H9 (cell line): ENCODE measurements around the gene ZNF175. TPM values are rescaled to one million over a fixed set of nuclear protein-coding genes. Genes with fewer than 3 reads are reported as not detected.

Experiments used
- DNase-seq: peaks from one replicate; pipeline ENCODE4 v3.0.0-alpha.2; 2017
- H2AFZ ChIP-seq: one replicate; pipeline ENCODE4 v1.6.1; 2013; ENCODE audit warnings: mild to moderate bottlenecking, low read length, control low read depth, moderate library complexity
- H2AK5ac ChIP-seq: 2 replicates; pipeline ENCODE4 v1.6.1; 2013; ENCODE audit warnings: low read length, control low read depth, mixed read lengths; ENCODE audit not compliant: insufficient read length
- H2BK120ac ChIP-seq: one replicate; pipeline ENCODE4 v1.6.1; 2013; ENCODE audit warnings: low read depth, mild to moderate bottlenecking, low read length, control low read depth, inconsistent platforms; ENCODE audit not compliant: poor library complexity, severe bottlenecking
- H2BK12ac ChIP-seq: 2 replicates; pipeline ENCODE4 v1.6.1; 2013; ENCODE audit warnings: low read length, control low read depth, mixed read lengths, low read depth; ENCODE audit not compliant: insufficient read length
- H2BK15ac ChIP-seq: 2 replicates; pipeline ENCODE4 v1.6.1; 2013; ENCODE audit warnings: low read depth, low read length, control low read depth
- H2BK20ac ChIP-seq: one replicate; pipeline ENCODE4 v1.6.1; 2013; ENCODE audit warnings: low read depth, mild to moderate bottlenecking, low read length, control low read depth, inconsistent platforms; ENCODE audit not compliant: poor library complexity, severe bottlenecking
- H2BK5ac ChIP-seq: 2 replicates; pipeline ENCODE4 v1.6.1; 2013; ENCODE audit warnings: low read length, control low read depth, mixed read lengths; ENCODE audit not compliant: insufficient read length
- H3K14ac ChIP-seq: 2 replicates; pipeline ENCODE4 v1.6.1; 2013; ENCODE audit warnings: low read length, control low read depth; ENCODE audit not compliant: insufficient read depth
- H3K18ac ChIP-seq: 2 replicates; pipeline ENCODE4 v1.6.1; 2013; ENCODE audit warnings: low read depth, mild to moderate bottlenecking, mixed read lengths, low read length, control low read depth; ENCODE audit not compliant: insufficient read length
- H3K23ac ChIP-seq: 2 replicates; pipeline ENCODE4 v1.6.1; 2013; ENCODE audit warnings: low read length, control low read depth, mixed read lengths, low read depth; ENCODE audit not compliant: insufficient read length
- H3K23me2 ChIP-seq: 2 replicates; pipeline ENCODE4 v1.6.1; 2013; ENCODE audit warnings: low read depth, mild to moderate bottlenecking, mixed read lengths, low read length, control low read depth; ENCODE audit not compliant: insufficient read length, poor library complexity, severe bottlenecking
- H3K27ac ChIP-seq: 2 replicates; pipeline ENCODE4 v1.5.1; 2013; ENCODE audit warnings: low read length, control low read depth, mixed read lengths, low read depth; ENCODE audit not compliant: insufficient read length
- H3K27me3 ChIP-seq: 2 replicates; pipeline ENCODE4 v1.6.1; 2013; ENCODE audit warnings: low read length, control low read depth, inconsistent platforms; ENCODE audit not compliant: insufficient read depth
- H3K4ac ChIP-seq: 2 replicates; pipeline ENCODE4 v1.6.1; 2013; ENCODE audit warnings: low read depth, mild to moderate bottlenecking, control low read depth, inconsistent platforms, low read length, moderate library complexity
- H3K4me1 ChIP-seq: 2 replicates; pipeline ENCODE4 v1.6.1; 2013; ENCODE audit warnings: low read length, control low read depth, inconsistent platforms; ENCODE audit not compliant: insufficient read depth
- H3K4me2 ChIP-seq: 2 replicates; pipeline ENCODE4 v1.6.1; 2013; ENCODE audit warnings: low read length, control low read depth, mixed read lengths; ENCODE audit not compliant: insufficient read length, insufficient read depth
- H3K56ac ChIP-seq: 2 replicates; pipeline ENCODE4 v1.6.1; 2013; ENCODE audit warnings: low read depth, mild to moderate bottlenecking, mixed read lengths, low read length, control low read depth; ENCODE audit not compliant: insufficient read length
- H3K79me1 ChIP-seq: 2 replicates; pipeline ENCODE4 v1.6.1; 2013; ENCODE audit warnings: low read depth, mild to moderate bottlenecking, moderate library complexity, low read length, control low read depth, inconsistent platforms; ENCODE audit not compliant: insufficient read depth, poor library complexity, severe bottlenecking
- H3K79me2 ChIP-seq: 2 replicates; pipeline ENCODE4 v1.6.1; 2013; ENCODE audit warnings: low read length, control low read depth, inconsistent platforms; ENCODE audit not compliant: insufficient read depth
- H3K9ac ChIP-seq: 2 replicates; pipeline ENCODE4 v1.6.1; 2013; ENCODE audit warnings: low read length, control low read depth, mixed read lengths; ENCODE audit not compliant: insufficient read length; ENCODE audit errors: extremely low read depth
- H3K9me3 ChIP-seq: one replicate; pipeline ENCODE4 v1.6.1; 2013; ENCODE audit warnings: low read depth, low read length, inconsistent platforms; ENCODE audit not compliant: control insufficient read depth
- H3T11ph ChIP-seq: one replicate; pipeline ENCODE4 v1.6.1; 2013; ENCODE audit warnings: mild to moderate bottlenecking, low read length, control low read depth, inconsistent platforms
- H4K20me1 ChIP-seq: one replicate; pipeline ENCODE4 v1.6.1; 2013; ENCODE audit not compliant: control insufficient read depth, insufficient read length, insufficient read depth
- H4K5ac ChIP-seq: 2 replicates; pipeline ENCODE4 v1.6.1; 2013; ENCODE audit warnings: low read depth, mild to moderate bottlenecking, mixed read lengths, low read length, control low read depth; ENCODE audit not compliant: insufficient read length
- H4K8ac ChIP-seq: replicated peaks from 2 replicates; pipeline ENCODE4 v1.6.1; 2013; ENCODE audit warnings: low read length, control low read depth, mixed read lengths, low read depth; ENCODE audit not compliant: insufficient read length
- H4K91ac ChIP-seq: 2 replicates; pipeline ENCODE4 v1.6.1; 2013; ENCODE audit warnings: low read depth, mild to moderate bottlenecking, moderate library complexity, mixed read lengths, low read length, control low read depth; ENCODE audit not compliant: insufficient read length
- H3K27ac Mint-ChIP-seq, 3 experiments: 2 replicates in 2 of 3; 3 replicates in 1 of 3; pipeline ENCODE4 v1.8.0; 2020 to 2021; ENCODE audit warnings: mixed read lengths in 3 of 3, mild to moderate bottlenecking in 1 of 3, moderate library complexity in 1 of 3
- H3K27me3 Mint-ChIP-seq: 2 replicates; pipeline ENCODE4 v1.8.0; 2021; ENCODE audit warnings: low read depth, mild to moderate bottlenecking, moderate library complexity, mixed read lengths
- H3K36me3 Mint-ChIP-seq, 3 experiments: 2 replicates in 2 of 3; 3 replicates in 1 of 3; pipeline ENCODE4 v1.8.0; 2020 to 2021; ENCODE audit warnings: low read depth in 3 of 3, mixed read lengths in 3 of 3; ENCODE audit not compliant: insufficient read depth in 1 of 3
- H3K4me1 Mint-ChIP-seq, 2 experiments: 2 replicates each; pipeline ENCODE4 v1.8.0; 2020; ENCODE audit warnings: mixed read lengths in 2 of 2
- H3K4me3 Mint-ChIP-seq, 2 experiments: 2 replicates in 1 of 2; 3 replicates in 1 of 2; pipeline ENCODE4 v1.8.0; 2020 to 2021; ENCODE audit warnings: mild to moderate bottlenecking in 2 of 2, mixed read lengths in 2 of 2, moderate library complexity in 1 of 2
- H3K9me3 Mint-ChIP-seq, 2 experiments: 2 replicates in 1 of 2; 3 replicates in 1 of 2; pipeline ENCODE4 v1.8.0; 2020; ENCODE audit warnings: mild to moderate bottlenecking in 2 of 2, mixed read lengths in 2 of 2, moderate library complexity in 1 of 2
- CTCF ChIP-seq: fragments of 200-600 bp; sonication (generic); conservative IDR thresholded peaks from 3 replicates; pipeline ENCODE4 v1.8.0; 2021; ENCODE audit warnings: antibody characterized with exemption, mild to moderate bottlenecking
- WGBS: extraction: QIAGEN DNeasy Blood & Tissue Kit; methylation state at CpG from one replicate; pipeline ENCODE4 v1.1.7; 2013; ENCODE audit warnings: missing lambda C conversion rate, low lambda C conversion rate, mixed read lengths; ENCODE audit not compliant: insufficient read length; ENCODE audit errors: extremely low coverage; 5-methylcytosine and 5-hydroxymethylcytosine counted together
- total RNA-seq: library from RNA; stranded (reverse); gene quantifications from 2 replicates; pipeline ENCODE4 v1.2.1, GENCODE V29; 2021

ZNF175 gene
- total RNA-seq, 1 experiment from 2014 or later: 10.7 TPM

DNA sequence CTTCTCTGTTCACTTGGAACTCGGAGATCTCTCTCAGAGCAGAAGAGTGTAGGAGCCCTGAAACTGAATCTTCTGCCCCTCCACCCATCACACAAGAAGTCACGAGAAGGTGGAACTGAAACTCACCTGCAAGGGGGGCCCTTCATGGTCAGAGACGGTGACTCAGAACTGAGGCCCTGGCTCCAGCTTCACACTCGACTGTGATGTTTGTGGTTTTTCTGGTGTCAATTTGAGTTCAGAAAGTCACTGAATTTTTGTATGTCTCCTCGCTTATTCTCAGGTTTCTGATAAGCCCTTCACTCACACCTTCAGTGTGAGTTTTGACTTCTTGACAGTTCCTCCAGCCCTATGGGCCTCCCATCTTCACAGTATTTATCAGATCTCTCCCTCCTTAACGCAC lies 36.0 kb downstream of the ZNF175 start:
- Histone ChIP-seq H2BK120ac (no peak overlapping the region), H4K91ac (no peak overlapping the region), H3K18ac (no peak overlapping the region), H2AK5ac (no peak overlapping the region), H4K8ac (no peak overlapping the region), H3T11ph (no peak overlapping the region), H4K5ac (no peak overlapping the region), H3K23me2 (no peaks in the 10 kb centered on the region), H2BK12ac (no peak overlapping the region), H3K4me1 (no peaks in the 10 kb centered on the region; the same call in 1 of the 2 replicates), H3K23ac (no peak overlapping the region), H4K20me1 (no peaks in the 10 kb centered on the region), H3K56ac (no peak overlapping the region), H3K9me3 (no peaks in the 10 kb centered on the region), H3K27me3 (no peaks in the 10 kb centered on the region), H3K79me2 (no peaks in the 10 kb centered on the region), H3K14ac (no peak overlapping the region), H3K9ac (no peak overlapping the region), H2AFZ (no peak overlapping the region), H3K27ac (no peak overlapping the region), H2BK15ac (no peak overlapping the region), H2BK5ac (no peak overlapping the region), H3K4me2 (no peak overlapping the region), H3K4ac (no peak overlapping the region), H2BK20ac (no peak overlapping the region), H3K79me1 (no peaks in the 10 kb centered on the region)
- H3K27me3 Mint-ChIP-seq: peaks cover 29% of the 10 kb centered on the region
- no peak overlapping the region for H3K27ac Mint-ChIP-seq
- H3K4me3 Mint-ChIP-seq: no peak overlapping the region
- peaks cover 0 to 8% (median 0%) of the 10 kb centered on the region in 3 experiments; a peak in 1 of 7 replicates for H3K36me3 Mint-ChIP-seq
- no peak for TF ChIP-seq CTCF
- peaks cover 49 to 84% of the 10 kb centered on the region in 2 experiments for H3K9me3 Mint-ChIP-seq
- no peak for DNase-seq
- no CpG with 5 or more reads among the region's 6 CpGs for WGBS
- no peaks in the 10 kb centered on the region for H3K4me1 Mint-ChIP-seq
